HG03571 (cell line): ENCODE data around the gene TYMS.

ENCODE experiments used
- ATAC-seq: cut with Tn5 transposase; IDR thresholded peaks from one replicate; pipeline ENCODE4 v1.9.1; 2021; ENCODE audit not compliant: unreplicated experiment

TYMS gene

DNA sequence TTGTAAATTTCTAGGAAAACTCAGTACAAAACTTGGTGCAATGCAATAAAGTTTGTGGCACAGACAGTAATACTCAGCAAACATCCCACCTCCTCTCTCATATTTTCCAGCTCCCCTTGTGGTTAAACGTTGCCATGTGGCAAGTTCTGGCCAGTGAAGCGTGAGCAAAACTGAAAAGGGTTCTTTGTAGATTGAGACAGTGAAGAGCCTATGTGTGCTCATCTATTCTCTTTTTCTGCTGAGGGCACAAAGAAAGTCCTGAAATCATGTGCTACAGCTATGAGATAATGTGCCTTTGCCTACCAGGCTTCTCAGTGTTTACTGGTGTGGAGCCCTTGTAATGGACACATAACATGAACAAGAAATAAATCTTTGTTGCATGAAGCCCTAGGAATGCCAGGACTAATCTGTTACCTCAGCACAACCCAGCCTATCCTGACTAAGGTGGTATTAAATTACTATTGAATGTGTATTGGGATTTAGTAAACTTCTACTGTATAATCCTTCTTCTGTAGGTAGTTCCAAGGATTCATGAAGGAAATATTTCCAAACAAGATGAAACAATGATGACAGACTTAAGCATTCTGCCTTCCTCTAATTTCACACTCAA is 13.0 kb upstream of the TYMS start:
- ATAC-seq, result peak; percentile 71

DNA sequence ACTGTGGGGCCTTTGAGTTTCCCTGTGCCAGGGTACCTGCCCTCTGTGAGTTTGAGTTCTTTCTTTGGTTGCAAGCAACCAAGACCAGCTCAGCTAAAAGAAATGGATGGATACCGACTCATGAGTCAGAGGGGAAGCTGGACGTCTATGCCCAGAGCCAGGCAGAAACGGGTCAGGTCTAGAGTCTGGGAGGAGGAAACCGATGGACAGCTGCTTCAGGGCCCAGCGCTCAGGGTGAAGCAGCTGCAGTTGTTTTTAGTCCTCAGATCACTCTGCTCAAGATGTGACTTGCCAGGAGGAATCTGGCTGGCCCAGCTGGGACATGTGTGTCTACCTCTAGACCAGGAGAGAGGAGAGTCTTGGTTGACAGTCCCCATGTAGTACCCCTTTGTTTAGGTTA is 10.1 kb upstream of the TYMS start:
- no peak for ATAC-seq

DNA sequence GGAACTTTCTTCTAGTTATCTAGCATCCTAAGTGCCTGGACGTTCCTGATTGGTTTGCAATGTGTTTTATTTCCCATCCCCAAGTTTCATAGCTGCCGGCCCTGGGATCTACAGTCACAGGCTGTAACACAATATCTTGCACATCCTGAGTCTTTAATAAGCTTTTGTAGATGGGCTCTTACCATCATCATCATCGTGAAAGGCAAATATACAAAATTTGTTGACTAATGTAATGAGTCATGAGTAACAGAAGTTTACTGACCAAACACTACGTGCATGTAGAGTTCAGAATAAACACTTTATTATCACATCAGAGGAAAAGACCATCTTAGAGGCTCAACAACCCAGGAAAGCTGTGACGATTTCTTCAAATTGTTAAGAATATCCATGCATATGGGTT is 8.1 kb upstream of the TYMS start:
- no peak for ATAC-seq

DNA sequence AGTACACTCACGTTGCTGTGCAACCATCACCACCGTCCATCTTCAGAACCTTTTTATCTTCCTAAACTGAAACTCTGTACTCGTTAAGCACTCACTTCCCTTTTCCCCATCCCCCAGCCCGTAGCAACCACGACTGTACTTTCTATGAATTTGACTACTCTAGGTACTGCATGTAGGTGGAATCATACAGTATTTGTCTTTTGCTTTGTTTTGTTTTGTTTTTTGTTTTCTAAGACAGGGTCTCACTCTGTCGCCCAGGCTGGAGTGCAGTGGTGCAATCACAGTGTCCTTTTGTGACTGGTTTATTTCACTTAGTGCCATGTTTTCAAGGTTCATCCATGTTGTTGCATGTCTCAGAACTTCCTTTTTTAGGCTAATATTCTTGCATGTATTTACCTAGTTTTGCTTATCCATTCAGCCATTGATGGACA is 7.0 kb upstream of the TYMS start:
- peak; percentile 96 for ATAC-seq

DNA sequence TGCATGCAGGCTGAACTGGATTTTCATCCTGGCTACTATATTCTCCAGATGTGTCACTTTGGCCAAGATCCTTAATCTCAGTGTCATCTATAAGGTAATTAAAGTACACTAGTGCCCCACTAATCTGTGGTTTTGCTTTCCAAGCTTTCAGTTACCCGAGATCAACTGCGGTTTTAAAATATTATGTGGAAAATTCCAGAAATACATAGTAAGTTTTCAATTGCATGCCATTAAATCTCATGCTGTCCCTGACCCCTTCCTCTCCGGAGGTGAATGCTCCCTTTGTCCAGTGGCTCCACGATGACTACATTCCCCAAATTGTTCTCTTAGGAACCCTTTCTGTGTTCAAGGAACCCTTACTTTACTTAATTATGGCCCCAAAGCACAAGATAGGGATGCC is 5.3 kb upstream of the TYMS start:
- no peak for ATAC-seq

DNA sequence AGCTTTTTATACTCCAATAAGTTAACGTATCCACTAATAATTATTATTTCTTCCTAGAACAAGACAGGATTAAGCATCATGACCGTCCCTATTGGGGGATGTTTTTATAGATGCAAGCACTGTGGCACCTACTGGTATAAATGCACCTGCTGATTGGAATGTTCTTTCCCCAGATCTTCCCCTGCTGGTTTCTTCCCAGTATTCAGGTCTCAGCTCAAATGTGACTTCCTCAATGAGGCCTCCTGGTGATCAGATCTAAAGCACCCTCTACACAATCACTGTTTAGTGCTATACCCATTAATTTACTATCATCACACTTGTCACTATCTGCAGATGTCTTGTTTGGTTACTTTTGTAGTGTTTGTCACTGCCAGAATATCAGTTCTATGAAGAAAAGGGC is 3.9 kb upstream of the TYMS start:
- no peak for ATAC-seq

DNA sequence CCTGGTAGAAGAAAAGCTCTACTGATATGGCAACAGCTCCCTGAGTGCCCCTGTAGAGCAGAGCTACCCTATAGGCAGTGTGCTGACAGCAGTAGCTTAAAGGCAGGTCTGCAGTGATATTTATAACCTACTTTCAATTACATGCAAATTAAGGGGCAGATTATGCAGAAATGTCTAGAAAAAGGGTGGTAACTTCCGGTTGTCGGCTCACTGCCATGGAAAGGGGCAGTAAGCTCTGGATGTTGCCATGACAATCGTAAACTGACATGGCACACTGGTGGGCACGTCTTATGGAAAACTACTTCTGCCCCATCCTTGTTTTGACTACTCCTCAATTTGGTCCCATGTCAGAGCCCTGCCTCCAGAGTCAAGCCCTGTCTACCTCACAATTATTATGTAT is 2.9 kb upstream of the TYMS start:
- ATAC-seq, result no peak

DNA sequence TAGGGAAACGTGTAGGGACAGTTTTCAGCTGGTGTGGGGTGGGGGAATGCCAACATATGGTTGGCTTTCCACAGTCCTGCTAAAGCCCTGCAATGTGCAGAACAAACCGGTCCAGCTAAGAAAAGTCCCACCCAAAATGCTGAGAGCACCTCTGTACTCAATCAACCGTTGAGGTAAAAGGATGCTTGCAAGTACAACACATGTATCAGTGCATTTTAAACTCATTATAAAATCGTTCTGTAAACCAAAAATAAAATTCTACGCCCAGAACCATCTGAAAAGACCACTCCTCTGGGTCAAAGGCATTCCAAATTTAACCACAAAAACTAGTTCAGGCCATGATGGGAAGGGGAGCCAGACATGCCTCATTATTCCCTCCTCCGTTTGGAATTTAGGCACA is 2.0 kb upstream of the TYMS start:
- ATAC-seq, result no peak

DNA sequence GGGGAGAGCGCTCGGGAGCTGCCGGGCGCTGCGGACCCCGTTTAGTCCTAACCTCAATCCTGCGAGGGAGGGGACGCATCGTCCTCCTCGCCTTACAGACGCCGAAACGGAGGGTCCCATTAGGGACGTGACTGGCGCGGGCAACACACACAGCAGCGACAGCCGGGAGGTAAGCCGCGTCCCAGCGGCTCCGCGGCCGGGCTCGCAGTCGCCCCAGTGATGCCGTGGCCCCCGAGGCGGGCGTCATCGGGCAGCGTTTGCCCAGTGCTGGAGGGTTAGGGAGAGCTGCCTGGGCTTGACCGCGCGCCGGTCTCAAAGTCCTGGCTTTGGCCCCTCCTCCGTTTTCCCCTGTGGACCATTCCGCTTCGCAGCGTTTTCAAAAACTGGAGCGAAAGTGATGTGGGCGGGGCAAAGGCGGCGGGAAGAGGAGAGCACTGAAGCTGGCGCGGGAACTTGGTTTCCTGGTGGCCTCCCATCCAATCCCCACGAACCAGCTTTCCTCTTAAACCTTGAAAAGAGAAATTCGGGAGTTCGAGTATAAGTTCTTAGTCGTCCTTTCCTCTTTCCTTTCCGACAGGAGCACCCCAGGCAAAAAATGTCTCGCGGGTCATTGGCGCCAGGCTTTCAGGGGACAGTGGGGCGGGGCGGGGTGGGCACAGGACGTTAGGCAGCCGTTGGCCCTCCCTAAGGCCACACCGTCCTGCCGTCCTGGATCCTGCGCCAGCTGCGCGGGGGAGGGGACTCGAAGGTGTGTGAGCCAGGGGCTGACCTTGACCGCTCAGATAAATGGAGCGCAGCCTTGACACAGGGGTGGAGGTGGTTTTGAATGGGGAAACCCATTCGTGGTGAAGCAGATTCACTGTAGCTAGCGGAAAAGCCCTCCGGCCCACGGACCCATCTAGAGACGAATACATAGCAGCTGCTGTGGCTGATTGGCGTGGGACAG is 821 bp downstream of the TYMS start:
- ATAC-seq, result peak; percentile 50

DNA sequence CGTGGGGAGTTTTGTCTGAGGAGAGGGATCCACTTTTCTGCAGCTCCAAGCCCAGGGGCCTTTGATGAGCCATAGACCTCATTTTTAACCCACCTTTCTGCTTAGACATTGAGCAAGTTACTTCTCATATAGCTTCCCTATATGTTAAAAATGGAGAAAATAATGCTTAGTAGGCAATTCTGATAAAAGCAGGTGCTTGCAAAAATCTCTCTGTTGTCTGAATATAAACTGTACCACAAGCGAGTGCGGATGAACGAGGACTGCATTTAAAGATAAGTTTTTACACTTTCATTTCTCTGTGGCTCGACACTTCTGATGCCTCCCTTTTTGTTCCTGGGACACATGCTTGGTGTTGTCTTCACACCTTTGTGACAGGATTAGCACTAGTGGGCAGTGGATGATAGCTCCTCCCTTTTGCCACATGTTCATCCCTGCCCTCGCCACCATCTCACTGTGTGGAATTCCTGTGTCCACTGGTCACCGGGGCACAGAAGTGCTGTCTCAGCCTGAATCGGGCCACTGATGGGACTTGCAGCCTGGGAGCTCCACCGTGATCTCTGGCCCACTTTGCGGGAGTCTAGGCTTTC is 1.6 kb downstream of the TYMS start:
- ATAC-seq, result no peak

DNA sequence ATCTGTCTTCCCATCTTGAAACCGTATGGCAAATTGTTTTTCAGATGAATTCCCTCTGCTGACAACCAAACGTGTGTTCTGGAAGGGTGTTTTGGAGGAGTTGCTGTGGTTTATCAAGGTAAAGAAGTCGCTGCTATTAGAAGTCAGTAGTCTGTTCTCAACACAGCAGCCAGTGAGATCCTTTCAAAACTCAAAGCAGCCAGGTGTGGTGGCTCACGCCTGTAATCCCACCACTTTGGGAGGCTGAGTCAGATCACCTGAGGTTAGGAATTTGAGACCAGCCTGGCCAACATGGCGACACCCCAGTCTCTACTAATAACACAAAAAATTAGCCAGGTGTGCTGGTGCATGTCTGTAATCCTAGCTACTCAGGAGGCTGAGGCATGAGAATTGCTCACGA is 2.1 kb downstream of the TYMS start:
- no peak for ATAC-seq

DNA sequence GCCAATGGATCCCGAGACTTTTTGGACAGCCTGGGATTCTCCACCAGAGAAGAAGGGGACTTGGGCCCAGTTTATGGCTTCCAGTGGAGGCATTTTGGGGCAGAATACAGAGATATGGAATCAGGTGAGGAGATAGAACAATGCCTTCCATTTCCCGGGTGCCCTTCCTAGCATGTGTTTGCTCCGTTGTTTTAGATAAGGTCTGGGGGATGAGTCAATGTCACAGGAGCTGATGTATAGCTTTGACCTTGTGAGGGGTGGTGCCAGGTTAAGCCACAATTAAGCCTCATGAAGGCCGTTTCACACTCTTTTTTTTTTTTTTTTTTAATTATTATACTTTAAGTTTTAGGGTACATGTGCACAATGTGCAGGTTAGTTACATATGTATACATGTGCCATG is 4.7 kb downstream of the TYMS start:
- ATAC-seq, result no peak

DNA sequence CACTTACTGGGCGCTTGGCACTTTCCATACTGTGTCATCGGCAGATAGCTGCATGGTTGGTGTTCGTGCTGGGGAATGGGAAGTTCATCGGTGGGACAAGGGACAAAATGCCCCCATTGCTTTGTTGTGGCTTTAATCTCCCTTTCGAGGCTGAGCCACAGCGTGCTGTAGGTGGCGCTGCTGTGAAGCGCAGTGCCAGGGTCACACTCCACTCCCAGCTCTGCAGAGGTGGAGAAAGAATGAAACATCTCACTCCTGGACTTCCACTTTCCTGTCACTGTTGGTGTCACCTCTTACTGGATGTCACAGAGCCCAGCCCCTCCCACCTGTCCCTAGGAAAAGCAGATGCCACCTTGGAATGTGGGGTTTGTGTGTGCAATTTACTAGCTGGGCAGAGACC is 8.7 kb downstream of the TYMS start:
- no peak for ATAC-seq

DNA sequence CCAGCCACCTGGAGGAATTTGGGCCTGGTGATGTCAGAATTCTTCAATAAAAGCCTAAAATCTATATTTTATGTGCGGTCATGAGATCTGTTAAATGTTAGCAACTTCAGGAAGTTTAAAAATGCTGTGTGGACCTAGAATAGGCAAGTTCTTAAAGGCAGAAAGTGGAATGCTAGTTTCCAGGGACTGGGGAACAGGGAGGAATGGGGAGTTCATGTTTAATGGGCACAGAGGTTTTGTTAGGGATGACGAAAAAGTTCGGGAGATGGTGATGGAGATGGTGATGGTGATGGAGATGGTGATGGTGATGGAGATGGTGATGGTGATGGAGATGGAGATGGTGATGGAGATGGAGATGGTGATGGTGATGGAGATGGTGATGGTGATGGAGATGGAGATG is 9.2 kb downstream of the TYMS start:
- ATAC-seq, result no peak

DNA sequence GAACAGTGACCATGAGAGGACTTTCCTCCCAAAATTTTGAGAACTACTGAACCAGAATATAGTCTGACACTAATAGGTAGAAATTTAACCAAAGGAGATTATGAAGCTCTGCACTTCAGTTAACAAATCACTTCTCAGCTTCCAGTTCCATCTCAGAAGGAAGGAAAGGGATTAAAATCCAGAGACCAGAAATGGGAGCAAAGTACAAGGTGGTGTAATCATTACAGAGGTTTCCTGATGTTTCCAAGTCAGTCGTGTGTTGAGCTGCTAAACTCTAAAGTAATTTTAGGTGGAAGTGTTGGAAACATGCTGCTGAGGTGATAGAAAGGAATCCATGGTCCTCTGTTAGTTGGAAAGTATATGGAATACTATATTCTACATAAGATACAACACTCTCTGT is 10.8 kb downstream of the TYMS start:
- ATAC-seq, result no peak

DNA sequence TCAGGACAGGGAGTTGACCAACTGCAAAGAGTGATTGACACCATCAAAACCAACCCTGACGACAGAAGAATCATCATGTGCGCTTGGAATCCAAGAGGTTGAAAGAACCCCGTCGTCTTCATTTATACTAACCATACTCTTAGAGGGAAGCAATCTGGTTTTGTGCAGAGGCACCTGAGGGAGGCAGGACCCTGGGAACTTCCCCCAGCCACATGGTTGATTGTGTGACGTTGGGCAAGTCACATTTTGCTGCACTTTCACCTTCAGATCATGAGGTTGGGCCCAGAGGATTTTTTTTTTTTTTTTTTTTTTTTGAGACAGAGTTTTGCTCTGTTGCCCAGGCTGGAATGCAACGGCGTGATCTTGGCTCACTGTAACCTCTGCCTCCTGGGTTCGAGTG is 11.6 kb downstream of the TYMS start:
- no peak for ATAC-seq

DNA sequence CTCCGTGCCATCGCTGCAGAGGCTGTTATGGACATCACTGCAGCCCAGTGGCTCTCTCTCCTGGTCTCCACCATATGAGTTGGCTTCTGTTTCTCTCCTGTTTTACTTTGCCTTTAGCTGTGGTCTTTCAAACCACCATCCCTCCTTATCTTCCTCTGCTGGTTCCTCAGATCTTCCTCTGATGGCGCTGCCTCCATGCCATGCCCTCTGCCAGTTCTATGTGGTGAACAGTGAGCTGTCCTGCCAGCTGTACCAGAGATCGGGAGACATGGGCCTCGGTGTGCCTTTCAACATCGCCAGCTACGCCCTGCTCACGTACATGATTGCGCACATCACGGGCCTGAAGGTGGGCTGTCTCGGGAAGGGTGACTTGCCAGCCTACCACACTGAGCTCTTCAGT is 13.1 kb downstream of the TYMS start:
- ATAC-seq, result no peak

DNA sequence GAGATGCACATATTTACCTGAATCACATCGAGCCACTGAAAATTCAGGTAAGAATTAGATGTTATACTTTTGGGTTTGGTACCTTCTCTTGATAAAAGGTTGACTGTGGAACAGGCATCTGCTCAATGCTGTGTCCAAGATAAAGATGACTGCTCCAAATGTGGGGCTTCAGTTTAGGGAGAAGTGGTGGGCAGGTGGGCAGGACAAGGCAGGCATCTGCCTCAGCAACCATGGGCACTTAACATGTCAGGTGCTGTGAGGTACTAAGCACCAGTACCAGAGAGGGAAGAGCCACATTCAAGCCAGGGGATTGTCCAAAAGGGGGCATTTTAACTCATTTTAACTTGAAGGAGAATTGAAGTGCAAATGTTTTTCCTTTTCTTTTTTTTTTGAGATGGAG is 14.0 kb downstream of the TYMS start:
- no peak for ATAC-seq

DNA sequence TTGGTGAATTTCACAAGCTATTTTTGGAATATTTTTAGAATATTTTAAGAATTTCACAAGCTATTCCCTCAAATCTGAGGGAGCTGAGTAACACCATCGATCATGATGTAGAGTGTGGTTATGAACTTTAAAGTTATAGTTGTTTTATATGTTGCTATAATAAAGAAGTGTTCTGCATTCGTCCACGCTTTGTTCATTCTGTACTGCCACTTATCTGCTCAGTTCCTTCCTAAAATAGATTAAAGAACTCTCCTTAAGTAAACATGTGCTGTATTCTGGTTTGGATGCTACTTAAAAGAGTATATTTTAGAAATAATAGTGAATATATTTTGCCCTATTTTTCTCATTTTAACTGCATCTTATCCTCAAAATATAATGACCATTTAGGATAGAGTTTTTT is 15.9 kb downstream of the TYMS start:
- ATAC-seq, result no peak

DNA sequence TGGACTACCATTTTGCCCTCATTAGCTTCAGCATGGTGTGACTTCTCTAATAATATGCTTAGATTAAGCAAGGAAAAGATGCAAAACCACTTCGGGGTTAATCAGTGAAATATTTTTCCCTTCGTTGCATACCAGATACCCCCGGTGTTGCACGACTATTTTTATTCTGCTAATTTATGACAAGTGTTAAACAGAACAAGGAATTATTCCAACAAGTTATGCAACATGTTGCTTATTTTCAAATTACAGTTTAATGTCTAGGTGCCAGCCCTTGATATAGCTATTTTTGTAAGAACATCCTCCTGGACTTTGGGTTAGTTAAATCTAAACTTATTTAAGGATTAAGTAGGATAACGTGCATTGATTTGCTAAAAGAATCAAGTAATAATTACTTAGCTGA is 16.3 kb downstream of the TYMS start:
- no peak for ATAC-seq

DNA sequence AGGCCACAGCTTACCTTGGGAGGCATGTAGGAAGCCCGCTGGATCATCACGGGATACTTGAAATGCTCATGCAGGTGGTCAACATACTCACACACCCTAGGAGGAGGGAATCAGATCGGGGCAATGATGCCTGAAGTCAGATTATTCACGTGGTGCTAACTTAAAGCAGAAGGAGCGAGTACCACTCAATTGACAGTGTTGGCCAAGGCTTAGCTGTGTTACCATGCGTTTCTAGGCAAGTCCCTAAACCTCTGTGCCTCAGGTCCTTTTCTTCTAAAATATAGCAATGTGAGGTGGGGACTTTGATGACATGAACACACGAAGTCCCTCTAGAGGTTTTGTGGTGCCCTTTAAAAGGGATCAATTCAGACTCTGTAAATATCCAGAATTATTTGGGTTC is 17.9 kb downstream of the TYMS start:
- no peak for ATAC-seq

DNA sequence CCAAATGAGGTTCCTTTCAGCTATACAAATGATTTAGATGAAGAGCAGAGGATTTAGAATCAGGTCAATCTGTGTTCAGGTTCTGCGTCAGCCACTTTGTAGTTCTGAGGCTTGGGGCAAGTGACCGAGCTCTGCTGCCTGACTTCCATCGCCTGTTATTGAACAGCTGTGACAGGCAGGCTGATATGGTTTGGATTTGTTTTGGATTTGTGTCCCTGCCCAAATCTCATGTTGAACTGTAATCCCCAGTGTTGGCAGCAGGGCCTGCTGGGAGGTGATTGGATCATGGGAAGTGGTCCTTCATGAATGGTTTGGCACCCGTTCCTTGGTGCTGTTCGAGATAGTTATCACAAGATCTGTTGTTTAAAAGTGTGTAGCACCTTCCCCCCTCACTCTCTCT is 18.6 kb downstream of the TYMS start:
- ATAC-seq, result no peak
